ACHN (cell line): ENCODE data around the gene ANKRD1.
"Not testable (repeated sequence)": the region's sequence is repeated elsewhere in the genome, so short reads cannot be mapped to it uniquely, and the experiment has no call there.

Source experiments
- DNase-seq: peaks from one replicate; pipeline ENCODE4 v3.0.0-alpha.2; 2015
- in situ Hi-C: cut with HindIII; loops from 2 replicates; pipeline ENCODE4 v1.10.0; 2017; ENCODE audit warnings: low sequenced_read_pairs, low pct_ligation_motif_present, low pct_unique_long_range_greater_than_20kb

The ANKRD1 gene

DNA sequence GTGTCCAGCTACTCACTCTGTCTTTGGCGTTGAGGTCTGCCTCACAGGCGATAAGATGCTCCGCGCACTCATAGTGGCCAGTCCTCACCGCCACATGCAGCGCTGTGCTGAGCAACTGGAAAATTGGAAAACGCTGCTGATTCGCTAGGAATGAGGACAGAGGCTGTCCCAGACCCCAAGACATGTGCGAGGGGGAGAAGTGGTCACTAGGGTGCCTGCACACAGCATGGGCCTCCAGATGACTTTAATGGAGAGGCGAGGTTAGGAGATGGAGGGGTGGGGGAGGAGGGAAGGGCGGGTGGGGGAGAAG is 5.2 kb downstream of the ANKRD1 start:
- no peak for DNase-seq
- in situ Hi-C loops = no loop called here

DNA sequence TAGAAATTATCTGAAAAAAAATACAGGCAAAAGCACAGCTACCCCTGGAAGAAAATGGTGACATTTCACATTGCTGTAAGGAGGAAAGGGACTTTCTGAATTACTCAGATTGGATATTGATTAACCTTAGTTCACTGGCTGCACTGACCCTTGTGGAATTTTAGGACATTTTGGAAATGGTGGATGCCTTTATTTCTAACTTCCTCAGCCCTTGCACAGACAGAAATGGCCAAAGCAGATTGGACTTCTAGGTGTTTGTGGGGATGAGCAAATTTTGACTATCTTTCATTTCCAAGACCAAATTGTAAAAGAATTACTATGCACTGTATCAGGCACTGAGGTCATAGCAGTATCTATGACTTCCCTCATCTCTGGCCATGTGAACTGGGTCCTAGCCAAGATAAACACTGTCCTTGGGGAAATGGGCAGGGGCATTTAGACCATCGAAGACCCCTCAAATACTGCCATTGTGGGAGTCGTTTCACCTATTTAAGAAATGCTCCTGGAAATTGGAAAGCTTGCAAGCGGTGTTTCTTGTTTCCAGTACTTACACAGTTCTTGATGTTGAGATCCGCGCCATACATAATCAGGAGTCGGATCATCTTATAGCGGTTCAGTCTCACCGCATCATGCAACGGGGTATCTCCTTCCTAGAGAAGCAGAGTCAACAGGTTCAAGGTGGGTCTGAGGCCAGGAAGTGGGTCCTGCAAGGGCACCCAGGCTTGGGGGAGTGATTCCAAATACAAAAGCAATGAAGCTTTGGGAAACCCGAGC is 5.7 kb downstream of the ANKRD1 start:
- DNase-seq = no peak
- in situ Hi-C loops = no loop called here

DNA sequence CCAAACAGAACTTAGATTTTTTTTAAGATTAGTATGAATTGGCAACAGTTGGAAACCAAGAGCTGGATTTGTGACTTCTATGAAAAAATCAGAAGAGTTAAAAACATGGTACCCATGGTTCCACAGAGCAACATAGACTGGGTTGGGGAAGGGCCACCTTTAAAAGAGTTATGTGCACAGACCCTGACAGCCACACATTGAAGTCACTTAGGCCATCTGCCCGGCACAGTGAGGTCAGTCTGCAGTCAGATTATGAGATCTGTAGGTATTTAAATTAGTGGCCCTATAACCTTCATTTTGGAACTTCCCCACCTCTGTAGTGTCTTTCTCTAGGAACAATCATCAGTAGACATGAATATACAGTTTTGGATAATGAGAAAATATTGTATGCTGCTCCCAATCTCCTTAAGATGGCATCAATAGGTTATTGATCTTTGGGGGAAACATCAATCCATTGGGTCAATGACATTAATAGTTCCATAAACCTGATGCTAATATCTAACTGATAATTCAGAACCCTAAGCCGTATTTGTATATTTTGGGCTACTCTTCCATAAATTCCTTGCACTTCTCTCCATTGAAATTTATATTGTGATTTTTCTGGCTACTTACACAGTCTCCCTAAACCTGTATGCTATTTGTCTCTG is 7.0 kb downstream of the ANKRD1 start:
- DNase-seq = no peak

DNA sequence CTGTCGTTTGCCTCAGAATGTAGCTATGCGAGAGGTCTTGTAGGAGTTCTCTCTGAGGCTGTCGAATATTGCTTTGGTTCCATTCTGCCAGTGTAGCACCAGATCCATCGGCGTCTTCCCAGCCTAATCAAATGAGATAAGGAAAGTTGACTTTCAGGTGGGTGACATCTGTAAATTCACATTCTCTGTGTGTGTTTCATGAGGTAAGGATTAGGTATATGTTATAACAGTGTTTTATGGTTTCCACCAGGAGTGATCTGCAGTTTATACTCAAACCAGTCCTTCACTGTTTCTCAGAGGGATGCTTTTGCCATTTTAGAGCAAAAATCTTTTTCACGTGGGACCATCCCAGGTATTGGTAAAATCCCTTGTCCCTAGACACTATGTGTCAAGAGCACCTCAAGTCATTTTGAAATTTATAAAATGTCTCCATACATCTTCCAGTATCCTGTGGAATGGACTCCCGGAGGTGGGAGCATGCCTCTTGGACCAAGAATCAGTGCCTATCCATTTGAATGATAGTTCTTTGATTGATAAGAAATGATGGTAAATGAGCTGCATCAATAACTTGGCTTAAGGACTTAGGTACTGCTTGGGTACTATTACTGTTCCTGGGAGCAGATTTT is 7.9 kb downstream of the ANKRD1 start:
- no peak for DNase-seq
- in situ Hi-C loops = no loop called here

More for the DNA sequence above, 7.0 kb downstream of the ANKRD1 start:
- in situ Hi-C loops = no loop called here

DNA sequence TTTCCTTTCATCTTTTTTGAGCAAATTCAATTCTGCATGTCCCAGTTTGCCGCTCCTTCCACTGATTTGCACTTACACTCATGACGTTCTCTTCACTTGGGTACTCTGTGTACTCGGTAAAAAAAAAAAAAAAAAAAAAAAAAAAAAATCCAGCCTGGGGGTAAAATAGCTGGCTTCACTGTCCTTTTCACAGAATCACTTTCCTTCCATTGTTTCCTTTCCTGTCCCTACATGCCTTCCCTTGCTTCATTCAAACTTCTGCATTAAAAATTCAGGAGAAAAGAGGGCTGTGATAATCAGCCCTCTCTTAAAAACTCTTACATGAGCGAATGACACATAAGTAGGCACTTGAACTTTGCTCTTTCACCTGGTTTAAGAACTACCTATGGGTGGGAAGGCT is 8.7 kb downstream of the ANKRD1 start:
- no peak for DNase-seq

DNA sequence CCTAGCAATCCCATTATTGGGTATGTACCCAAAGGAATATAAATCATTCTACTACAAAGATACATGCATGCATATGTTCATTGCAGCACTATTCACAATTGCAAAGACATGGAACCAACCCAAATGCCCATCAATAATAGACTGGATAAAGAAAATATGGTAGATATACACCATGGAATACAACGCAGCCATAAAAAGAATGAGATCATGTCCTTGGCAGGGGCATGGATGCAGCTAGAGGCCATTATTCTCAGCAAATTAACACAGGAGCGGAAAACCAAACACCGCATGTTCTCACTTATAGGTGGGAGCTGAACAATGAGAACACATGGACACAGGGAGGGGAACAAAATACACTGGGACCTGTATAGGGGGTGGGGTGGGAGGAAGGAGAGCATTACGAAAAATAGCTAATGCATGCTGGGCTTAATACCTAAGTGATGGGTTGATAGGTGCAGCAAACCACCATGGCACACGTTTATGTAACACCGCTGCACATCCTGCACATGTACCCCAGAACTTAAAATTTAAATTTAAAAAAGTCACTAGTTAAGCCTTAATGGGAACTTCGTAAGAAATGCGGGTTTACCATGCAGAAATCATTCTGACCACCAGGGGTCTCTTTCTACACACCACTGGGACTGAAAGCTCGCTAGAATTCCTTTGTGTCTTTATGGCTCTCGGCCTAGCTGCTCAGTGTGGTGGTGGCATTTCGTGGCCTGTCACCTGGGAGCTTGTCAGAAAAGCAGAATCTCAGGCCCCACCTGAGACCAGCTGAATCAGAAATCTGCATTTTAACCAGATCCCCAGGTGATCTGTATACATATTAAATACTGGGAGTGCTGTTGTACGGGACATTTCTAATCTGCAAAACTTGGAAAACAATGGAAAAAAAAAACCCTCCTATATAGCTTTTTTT is 9.5 kb downstream of the ANKRD1 start:
- peak; percentile 84 for DNase-seq
- in situ Hi-C loops = no loop called here

More for the DNA sequence above, 8.7 kb downstream of the ANKRD1 start:
- in situ Hi-C loops = no loop called here

DNA sequence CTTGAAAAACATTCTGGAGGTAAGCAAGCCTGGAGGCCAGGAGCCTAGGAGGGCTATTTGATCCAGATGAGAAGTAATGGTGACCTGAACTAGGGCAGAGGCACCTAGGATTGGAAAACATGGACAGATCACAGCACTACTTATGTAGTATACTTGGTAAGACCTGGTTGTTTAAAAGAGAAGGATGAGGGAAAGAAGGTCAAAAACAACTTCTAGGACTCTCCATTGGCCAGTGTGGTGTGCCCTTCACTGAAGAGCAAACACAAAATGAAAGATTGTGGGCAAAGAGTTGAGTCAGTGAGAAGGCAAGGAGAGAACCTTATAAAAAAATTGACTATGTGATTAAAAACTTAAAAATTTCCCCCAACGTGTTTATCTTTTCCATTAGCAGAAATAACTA is 14.3 kb downstream of the ANKRD1 start:
- in situ Hi-C loops = no loop called here
- no peak for DNase-seq

DNA sequence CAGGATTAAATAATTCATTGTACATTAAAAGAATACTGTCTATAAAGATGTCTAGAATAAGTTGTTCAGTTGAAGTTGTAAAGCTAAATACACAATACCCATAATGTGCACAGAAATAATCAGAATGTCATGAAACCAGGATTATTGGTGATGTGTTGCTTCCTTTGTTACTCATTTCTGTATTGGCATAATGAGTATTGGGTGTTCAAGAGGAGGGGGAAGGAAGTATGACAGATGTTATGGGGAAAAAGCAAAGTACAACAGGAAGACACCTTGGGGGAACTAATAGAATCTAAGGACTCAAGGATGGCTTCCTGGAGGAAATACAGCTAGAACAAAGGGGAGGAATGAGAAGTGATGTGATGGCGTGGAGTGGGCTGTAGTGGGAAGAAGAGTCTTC is 15.0 kb downstream of the ANKRD1 start:
- in situ Hi-C loops = no loop called here
- no peak for DNase-seq

DNA sequence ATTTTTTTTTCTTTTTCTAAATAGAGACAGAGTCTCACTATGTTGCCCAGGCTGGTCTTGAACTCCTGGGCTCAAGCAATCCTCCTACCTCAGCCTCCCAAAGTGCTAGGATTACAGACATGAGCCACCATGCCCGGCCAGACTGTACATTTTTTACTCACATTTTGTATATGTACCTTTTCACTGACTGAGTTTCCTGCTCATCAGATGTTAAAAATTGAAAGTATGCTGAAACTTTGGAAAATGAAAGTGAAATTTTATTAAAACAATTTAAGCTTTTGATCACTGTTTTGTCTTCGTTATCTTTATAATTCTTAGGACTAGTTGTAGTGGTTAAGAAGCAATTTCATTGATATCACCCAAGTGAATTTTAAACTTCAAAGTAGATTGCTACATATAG is 24.0 kb downstream of the ANKRD1 start:
- not testable (repeated sequence) for DNase-seq
- in situ Hi-C loops = loop anchor here (25.0 kb wide), 1 partner anchor 340 kb away; no protein-coding TSS in a partner anchor

DNA sequence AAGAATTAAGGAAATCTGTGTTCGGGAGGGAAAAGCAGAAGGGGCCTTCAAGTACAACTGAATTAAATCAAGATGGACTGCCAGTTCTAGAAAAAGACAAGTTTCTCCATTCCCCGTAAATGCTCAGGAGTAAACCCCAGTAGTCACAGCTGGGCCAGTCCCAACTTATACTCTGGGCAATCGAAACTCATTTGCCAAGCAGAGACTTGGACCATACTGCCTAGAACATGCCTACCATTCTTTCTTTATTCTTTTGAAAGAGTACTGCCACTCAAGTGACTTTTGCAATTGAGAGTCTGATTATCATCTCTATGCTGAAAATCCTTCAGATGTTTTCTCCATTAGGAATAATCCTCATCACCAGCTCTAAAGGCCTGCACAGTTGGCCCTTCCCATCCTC is 27.7 kb downstream of the ANKRD1 start:
- no peak for DNase-seq
- in situ Hi-C loops = loop anchor here (25.0 kb wide), 1 partner anchor 344 kb away; no protein-coding TSS in a partner anchor

DNA sequence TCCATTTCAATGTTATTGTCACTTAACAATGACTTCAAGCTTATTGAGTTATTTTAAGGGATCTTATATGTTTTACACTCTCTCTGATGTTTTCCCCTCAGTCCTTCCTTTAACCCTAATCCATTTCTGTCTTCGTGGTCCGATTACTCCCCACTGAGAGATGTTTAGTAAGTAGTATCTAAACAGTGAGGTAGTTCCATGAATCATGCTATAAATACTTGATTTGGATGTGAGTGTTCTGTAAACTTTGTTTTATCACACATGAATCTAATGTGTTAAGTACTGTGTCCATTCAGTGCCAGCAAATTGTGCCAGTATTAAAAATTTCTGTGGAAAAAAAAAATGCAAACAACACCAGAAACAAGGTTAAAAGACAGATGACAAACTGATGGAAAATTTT is 30.5 kb downstream of the ANKRD1 start:
- in situ Hi-C loops = loop anchor here (25.0 kb wide), 1 partner anchor 347 kb away; no protein-coding TSS in a partner anchor
- DNase-seq = no peak

DNA sequence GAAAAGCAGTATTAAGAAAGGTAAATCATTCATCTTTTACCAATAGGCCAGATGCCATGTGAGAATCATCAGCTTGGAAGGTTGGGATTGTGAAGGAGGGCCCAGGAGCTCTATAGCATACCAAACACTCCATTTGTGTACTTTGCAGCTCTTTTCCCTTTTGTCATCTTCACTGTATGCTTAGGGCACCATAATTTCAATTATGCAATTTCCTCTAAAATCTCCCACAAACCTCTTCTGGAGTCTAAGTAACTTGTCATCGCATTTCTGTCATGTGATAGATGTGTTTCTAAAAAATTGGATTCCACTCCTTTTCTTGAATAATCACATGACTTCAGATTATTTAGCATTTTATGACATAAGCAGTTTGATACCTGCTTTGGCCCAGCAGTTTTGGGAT is 31.3 kb downstream of the ANKRD1 start:
- DNase-seq = no peak
- in situ Hi-C loops = loop anchor here (25.0 kb wide), 1 partner anchor 348 kb away; no protein-coding TSS in a partner anchor

DNA sequence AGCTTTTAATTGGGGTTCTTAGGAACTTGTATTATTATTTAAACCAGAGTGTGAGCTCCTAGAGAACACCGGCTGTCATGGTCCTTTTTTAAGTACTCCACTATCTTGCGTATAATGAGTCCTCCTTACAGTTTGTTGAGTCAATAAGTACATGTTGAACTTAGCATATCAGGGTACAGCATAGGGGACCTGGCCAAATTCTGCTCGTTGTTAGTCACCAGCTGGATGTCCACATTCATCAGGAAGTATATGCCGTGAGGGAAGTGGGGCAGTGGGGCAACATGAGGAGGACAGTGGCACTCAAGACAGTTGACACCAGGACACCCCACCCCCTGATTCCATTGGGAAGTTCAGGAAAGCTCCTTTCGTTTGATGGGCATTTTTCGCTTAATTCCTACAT is 32.5 kb downstream of the ANKRD1 start:
- no peak for DNase-seq
- in situ Hi-C loops = loop anchor here (25.0 kb wide), 1 partner anchor 349 kb away; no protein-coding TSS in a partner anchor

DNA sequence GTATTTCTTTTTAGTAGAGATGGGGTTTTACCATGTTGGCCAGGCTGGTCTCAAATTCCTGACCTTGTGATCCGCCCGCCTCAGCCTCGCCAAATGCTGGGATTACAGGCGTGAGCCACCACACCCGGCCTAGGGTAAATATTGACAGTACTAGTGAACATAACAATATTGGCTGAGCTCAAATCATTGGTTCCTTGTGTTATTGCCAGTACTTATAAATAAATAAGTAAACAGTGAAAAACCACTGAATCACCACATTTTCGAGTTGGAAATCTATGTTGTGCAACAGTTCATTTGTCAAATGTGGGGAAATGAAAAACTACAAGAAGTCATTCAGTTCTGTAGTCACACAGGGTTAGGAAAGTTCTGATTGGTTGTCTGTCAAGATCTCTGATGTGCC is 33.3 kb downstream of the ANKRD1 start:
- in situ Hi-C loops = loop anchor here (25.0 kb wide), 1 partner anchor 350 kb away; no protein-coding TSS in a partner anchor
- DNase-seq = no peak

DNA sequence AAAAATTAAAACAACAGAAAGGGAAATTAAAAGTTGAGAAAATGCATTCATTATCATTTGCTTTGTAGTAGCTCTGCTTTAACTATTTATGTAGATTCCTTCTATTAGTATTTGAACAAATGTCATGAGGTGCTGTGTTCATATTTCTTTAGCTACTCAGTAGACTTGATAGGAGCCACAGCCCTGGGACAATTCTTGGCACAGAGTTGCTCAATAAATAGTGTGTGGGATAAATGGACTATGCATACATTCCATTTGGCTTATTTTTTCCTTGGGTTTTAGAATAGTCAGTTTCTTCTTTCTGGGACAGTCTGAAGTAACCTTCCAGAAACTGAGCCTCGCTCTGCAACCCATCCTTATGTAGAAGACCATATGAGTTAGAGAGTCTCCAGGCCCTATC is 35.7 kb downstream of the ANKRD1 start:
- DNase-seq = no peak
- in situ Hi-C loops = loop anchor here (25.0 kb wide), 1 partner anchor 352 kb away; no protein-coding TSS in a partner anchor

DNA sequence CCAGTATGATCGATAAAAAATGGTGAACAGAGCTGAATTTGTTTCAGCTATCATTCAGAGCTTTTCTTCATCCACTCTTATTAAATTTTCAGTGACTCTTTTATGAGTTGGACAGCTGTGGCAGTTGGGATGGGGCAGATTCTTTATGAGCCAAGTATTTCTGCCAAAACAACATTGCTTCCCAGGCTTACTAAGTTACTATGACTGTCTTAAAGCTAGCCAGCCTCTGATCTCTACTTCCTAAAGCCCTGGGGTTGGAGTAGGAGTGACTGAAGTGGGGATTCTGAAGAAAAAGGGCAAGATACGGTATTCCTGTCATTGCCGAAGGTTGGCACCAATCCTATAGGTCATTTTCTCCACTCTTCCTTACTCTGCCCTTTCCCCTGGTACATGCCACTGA is 36.5 kb downstream of the ANKRD1 start:
- no peak for DNase-seq
- in situ Hi-C loops = loop anchor here (25.0 kb wide), 1 partner anchor 353 kb away; no protein-coding TSS in a partner anchor

DNA sequence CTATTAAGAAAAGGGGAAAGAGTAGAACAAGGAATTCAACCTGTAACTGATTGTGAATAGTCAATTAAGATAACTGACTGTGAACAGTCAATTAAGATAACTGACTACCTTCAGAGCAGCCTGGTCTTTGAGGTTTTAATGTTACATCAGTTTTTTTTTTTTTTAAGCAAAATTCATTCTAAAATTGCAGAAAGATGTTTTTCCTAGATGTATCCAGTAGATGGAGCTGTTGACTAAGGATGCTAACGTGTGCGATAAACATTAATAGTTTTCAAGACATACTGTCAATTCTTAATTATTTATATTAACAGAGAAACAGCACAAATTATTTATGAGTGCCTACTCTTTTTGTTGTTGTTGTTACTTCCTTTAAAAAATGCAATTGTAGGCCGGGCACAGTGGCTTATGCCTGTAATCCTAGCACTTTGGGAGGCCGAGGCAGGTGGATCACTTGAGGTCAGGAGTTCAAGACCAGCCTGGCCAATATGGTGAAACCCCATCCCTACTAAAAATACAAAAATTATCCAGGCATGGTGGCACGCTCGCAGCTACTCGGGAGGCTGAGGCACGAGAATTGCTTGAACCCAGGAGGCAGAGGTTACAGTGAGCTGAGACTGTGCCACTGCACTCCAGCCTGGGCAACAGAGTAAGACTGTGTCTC is 40.7 kb downstream of the ANKRD1 start:
- DNase-seq = peak; percentile 59

DNA sequence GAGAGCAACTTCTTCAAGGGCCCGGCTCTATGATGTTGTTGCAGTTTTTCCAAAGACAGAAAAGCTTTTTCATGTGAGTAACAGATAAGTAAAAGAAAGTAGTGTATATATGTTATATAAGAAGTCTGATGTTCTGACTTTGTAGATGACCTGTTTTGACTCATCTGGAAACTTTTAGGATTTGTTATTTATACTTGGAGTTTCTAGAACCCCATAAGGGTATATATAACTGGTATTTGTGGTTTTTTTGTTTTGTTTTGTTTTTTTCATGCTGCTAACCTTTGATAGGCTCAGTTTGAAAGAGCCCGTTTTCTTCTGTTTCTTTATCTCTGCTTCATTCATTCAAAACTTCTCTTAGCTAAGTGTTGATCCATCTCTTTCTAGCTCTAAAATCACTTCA is 41.8 kb downstream of the ANKRD1 start:
- in situ Hi-C loops = loop anchor here (25.0 kb wide), 1 partner anchor 358 kb away; no protein-coding TSS in a partner anchor
- no peak for DNase-seq

More for the DNA sequence above, 40.7 kb downstream of the ANKRD1 start:
- in situ Hi-C loops = loop anchor here (25.0 kb wide), 1 partner anchor 357 kb away; no protein-coding TSS in a partner anchor
